Activated naive CD4-positive, alpha-beta T cell (primary cell): ENCODE results near the gene CTNNB1.

Source experiments
- DNase-seq, 4 experiments: peaks; one replicate each; lab custom pipeline; 2025; lab: John Stamatoyannopoulos, UW

The CTNNB1 gene

DNA sequence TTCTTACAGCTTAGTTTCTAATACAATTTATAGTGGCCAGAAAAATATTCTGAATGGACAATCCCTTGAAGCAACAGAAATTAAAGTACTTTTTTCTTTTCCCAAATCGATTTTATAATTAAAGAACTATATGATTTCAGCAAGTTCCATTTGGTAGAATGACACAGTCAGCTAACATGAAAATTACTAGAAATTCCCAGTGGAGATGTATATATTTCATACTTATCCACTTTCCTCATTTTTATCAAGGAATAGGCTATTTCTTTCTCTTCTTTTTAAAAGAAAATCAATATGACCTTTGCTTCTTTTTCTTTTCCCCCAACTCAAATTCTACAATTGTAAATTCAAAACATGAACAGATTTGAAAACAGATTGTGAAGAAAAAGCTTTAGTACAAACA, 6.4 kb upstream of the CTNNB1 start:
- DNase-seq: no peak

DNA sequence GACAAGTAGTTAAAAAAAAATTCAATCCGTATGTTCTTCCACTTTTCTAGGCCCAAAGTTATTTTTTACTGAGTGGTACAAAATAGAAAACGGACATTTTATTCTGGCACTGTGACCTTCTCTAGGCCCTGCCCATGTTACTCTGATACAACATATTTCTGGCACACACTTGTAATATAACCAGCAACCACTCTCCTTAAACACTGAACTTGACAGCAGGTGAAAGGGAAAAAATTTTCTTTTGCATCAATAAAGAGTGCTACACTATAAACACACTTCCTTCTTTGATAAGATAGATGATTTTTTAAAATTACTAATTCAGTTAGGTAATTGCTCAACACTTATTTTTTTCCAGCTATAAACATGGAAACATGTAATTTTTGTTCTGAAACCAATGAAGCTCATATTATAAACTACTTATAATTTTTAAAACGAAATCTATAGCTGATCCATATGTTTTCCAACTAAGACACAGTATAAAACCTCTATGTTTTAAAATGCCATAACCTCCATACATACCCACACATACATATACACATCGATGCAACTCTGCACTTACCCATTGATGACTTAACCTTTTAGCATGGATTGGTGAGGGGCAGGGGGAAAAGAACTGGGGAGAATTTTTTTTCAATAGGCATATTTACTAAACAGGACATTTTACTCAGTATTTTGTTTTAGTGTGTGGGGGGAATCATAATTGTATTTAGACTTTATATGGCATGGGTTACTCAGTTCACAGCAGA, 5.3 kb upstream of the CTNNB1 start:
- DNase-seq: no peak

DNA sequence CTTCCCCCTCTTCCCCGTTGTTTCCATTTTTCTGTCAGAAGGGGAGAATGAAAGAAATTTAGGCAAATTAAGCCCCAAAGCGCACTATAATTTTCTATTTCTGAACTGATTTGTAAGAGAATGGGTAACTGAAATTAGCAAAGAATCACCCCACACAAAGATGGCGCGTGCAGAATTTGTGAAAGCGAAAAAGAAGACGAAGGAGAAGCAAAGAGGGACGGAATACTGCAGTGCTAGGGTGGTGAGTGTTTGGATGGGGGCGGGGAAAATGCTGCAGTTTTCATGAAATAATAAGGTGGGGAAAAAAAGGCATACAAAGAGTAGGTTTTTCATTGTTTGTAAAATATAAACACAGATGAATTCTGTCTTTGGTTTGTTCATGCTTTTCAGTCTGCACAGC, 4.6 kb upstream of the CTNNB1 start:
- no peak for DNase-seq

DNA sequence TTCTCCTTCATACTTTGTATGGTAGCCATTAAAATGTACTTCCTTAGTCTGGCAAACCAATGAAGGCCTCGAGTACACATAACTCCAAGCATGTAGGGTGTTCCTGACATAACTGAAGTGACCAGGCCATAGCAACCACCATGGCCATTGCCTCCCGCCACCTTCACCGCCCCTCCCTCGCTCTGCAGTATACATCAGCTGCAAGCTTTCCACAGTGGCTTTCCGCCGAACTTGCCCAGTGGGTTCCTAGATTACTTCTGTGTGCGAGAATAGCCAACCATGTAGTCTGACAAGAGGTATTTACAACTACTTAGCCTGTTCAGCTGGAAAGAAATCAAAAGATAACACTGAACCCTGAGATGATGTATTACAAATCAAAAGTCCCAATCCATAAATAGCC, 3.4 kb upstream of the CTNNB1 start:
- DNase-seq: no peak

DNA sequence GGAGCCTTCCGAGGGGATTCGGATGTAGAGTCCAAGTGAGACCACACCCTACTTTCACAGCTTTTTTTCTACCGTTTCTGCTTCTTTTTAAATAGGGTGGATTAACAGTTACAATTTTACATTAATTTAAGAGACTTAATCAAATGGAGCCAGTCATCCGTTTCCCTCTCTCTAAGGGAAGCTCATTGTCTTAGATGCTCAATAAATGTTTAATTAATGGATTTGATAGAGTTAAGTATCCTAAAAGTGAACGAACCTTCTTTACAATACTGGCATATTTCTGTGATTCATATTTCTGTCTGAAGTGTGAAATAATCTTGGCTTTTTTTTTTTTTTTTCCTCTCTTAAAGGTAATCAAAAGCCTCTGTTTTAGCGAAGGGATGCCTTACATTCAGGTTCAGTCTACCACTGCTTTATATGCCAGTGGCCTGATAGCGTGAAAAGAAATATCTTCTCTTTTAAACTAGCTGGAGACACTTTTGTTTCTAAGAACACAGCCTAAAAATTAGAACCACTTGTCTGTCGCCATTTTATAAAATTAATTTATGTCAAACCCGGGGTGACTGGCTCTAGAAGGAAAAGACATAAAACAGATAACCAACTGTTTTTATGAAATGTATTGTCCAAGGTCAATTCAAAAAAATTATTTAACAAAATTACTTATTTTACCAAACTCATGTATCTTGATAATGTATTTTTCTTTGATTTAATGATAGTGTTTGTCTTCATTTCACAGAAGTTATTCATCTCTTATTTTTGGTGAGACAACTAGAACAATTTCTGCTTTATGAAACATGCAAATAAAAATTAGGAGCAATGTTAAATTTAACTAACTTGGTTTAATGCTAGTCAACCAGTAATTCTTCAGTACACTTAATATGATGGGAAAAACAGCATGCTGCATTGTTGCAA, 2.5 kb upstream of the CTNNB1 start:
- no peak for DNase-seq

- DNase-seq: no peak
Observed at GRCh38 chr3:41198046-41198445, 1.3 kb upstream of the CTNNB1 start.

DNA sequence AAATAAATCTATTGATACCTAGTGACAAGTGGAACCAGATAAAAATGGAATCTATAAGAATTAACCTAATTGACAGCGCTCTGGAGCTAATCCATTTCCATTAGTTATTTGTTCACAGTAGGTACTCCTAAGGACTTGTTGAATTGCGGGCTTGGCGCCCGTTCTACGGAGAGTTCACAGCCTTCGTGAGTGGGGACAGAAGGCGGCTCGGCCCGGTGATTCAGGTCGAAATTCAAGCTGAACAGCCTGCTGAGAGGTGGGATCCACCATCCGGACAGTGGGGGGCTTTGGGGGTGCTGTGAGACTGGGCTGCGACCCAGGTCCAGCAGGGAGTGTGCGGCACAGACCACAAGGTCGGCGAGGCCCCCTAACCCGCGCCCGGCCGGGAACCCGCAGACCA, 779 bp upstream of the CTNNB1 start:
- DNase-seq: peak in 1 of 4 experiments; percentile 33

- peak; percentile 27 to 43 (median 36) for DNase-seq
Observed at GRCh38 chr3:41199866-41200668, 762 bp downstream of the CTNNB1 start.

DNA sequence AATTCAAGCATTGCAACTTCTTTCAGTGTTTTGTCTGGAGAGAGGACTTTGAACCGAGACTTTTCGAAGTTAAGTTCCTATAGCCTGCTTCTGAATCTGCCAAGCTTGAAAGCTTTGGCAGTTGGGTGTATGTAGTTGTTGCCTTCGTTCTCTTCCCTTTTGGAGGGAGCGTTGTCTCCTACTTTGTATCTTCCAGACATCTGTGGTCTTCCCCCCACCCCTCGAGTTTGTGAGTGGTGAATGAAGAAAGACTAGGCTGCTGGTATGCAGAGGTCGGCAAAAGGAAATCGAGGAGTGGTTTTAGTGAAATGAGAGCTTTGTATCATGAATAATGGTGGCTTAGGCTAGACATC, 1.3 kb downstream of the CTNNB1 start:
- DNase-seq: no peak

- DNase-seq: no peak
Observed at GRCh38 chr3:41202075-41202833, 2.9 kb downstream of the CTNNB1 start.

GRCh38 chr3:41202834-41203345, 3.6 kb downstream of the CTNNB1 start:
- DNase-seq: no peak

DNA sequence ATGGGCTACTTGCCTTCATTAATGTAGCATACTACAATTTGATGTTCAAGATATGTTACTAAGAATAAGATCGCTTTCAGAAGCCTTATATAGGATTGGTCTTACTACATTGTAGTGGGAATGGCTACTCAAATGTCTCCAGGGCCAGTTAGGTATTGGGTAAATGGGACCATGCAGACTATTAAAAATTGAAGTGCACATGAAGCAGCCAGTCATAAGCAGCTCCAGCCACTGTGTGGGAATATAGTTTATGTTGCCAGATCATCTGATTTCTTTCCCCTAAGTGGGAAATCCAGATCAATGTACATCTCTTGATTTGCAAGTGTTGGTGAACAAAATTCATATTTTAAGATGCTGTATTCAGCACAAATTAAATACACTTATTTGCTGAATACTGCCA, 5.1 kb downstream of the CTNNB1 start:
- no peak for DNase-seq

DNA sequence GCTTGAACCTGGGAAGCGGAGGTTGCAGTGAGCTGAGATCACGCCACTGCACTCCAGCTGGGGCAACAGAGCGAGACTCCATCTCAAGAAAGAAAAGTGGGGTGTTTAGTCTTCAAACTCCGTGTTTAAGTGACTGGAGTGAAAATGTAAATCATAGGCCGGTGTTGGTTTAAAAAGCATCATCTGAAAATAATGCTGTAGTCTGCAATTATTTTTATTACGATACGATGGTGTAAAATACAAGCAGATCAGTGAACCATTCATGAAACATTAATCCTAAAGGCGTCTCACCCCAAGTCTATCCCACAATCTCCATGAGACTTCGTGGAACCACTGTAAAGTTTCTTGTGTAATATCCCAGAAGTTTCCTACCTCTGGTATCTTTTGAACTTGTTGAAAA, 6.3 kb downstream of the CTNNB1 start:
- no peak for DNase-seq

GRCh38 chr3:41207355-41207754, 8.1 kb downstream of the CTNNB1 start:
- DNase-seq: no peak

GRCh38 chr3:41208507-41209220, 9.4 kb downstream of the CTNNB1 start:
- DNase-seq: no peak

DNA sequence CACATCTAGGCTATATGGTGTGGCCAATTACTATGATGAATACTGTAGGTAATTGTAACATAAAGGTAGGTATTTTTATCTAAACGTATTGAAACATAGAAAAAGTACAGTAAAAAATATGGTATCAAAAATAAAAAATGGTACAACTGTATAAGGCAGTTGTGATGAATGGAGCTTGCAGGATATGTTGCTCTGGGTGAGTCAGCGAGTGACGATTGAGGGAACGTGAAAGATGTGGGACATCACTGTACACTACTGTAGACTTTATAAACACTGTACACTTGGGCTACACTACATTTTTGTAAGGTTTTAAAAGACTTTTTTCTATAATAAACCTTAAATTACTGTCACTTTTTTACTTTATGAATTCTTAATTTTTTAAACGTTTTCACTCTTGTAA, 10.3 kb downstream of the CTNNB1 start:
- DNase-seq: no peak

GRCh38 chr3:41210966-41211365, 11.7 kb downstream of the CTNNB1 start:
- no peak for DNase-seq

GRCh38 chr3:41212088-41212487, 12.8 kb downstream of the CTNNB1 start:
- DNase-seq: no peak

DNA sequence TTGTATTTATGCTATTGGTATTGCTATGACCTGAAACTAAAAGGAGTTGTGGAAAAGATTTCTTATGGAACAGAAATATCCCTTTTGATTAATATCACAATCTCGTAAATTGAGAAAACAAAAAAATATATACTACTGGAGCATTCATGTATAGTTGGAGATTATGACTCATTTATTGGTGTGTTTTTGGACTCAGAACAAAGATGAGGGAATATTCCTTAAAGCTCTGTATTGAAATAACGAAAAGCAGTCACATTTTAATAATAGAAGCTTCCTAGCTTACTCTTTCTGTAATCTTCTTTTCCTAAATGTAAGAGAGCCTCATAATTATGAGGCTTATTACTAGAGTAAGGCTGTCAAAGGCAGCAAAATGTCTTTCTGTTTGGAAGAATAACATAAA, 14.3 kb downstream of the CTNNB1 start:
- DNase-seq: no peak

GRCh38 chr3:41216422-41216821, 17.1 kb downstream of the CTNNB1 start:
- no peak for DNase-seq

GRCh38 chr3:41216993-41217392, 17.7 kb downstream of the CTNNB1 start:
- no peak for DNase-seq
